Suprapubic skin (tissue), 4 donors: ENCODE data around the gene KRTAP9-4.

Experiments used
- CTCF ChIP-seq, 2 donors: fragments of 200-600 bp in 1 of 2; fragments of 450-650 bp in 1 of 2; sonication (generic) in 1 of 2; IDR thresholded peaks; one replicate each; pipeline ENCODE4 v1.5.1; 2016 to 2019; ENCODE audit warnings: antibody characterized with exemption in 2 of 2, mild to moderate bottlenecking in 1 of 2, moderate library complexity in 1 of 2
- POLR2A ChIP-seq, 2 donors: fragments of 450-650 bp; IDR thresholded peaks; one replicate each; pipeline ENCODE4 v1.6.1; 2017; ENCODE audit warnings: antibody characterized with exemption in 2 of 2, mild to moderate bottlenecking in 2 of 2, moderate library complexity in 2 of 2
- POLR2AphosphoS5 ChIP-seq, 3 donors: sonication (generic); formaldehyde crosslinking; IDR thresholded peaks; one replicate each; pipeline ENCODE4 v1.6.1; 2017; ENCODE audit warnings: antibody characterized with exemption in 3 of 3

DNA sequence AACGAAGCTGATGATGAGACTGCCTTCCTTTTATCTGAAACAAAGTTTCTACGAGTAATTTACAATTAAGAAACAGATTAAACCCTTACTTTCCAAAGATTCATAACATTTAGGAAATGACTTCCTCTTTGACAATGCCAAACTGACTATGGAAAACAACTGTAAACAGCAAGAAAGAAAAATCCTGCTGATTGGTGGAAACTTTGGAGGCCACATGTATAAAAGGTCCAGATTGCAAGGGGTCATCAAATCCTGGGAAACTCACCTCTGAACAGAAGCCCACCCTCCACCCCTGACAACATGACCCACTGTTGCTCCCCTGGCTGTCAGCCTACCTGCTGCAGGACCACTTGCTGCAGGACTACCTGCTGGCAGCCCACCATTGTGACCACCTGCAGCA lies 15.6 kb downstream of the KRTAP9-4 start, which contains the start of gene KRTAP9-6:
- TF ChIP-seq CTCF (IDR thresholded peaks at IDR 0.05): no peak
- no peak for TF ChIP-seq POLR2A (IDR thresholded peaks at IDR 0.05)
- TF ChIP-seq POLR2AphosphoS5 (IDR thresholded peaks at IDR 0.05): no peak
